GM12892 (cell line): ENCODE results near the gene NFE2L2.

Source experiments
- POLR2A ChIP-seq: IDR thresholded peaks from 2 replicates; pipeline ENCODE4 v1.6.1; 2011; ENCODE audit warnings: low read depth, low read length, control low read depth
- POLR2AphosphoS5 ChIP-seq: IDR thresholded peaks from 2 replicates; pipeline ENCODE4 v1.6.1; 2011; ENCODE audit warnings: low read depth, low read length, control low read depth
- TAF1 ChIP-seq: IDR thresholded peaks from 2 replicates; pipeline ENCODE4 v1.6.1; 2011; ENCODE audit warnings: low read depth, mild to moderate bottlenecking, control low read depth, low read length, borderline replicate concordance

- TF ChIP-seq POLR2A (no peak), POLR2AphosphoS5 (no peak), TAF1 (no peak)
Observed at GRCh38 chr2:177188482-177189469, 75.8 kb downstream of the NFE2L2 start.
